Heart right ventricle (tissue), 16 donors: ENCODE results near the gene FUT8. TPM values are rescaled to one million over a fixed set of nuclear protein-coding genes. Genes with fewer than 3 reads are reported as not detected.

Source experiments
- ATAC-seq, 8 donors: fragments of 200-7000 bp; cut with Tn5 transposase; one replicate each; pipeline ENCODE4 v1.9.1; 2020; ENCODE audit warnings: mild to moderate bottlenecking in 8 of 8, moderate library complexity in 8 of 8, moderate number of reproducible peaks in 1 of 8
- DNase-seq, 2 donors: peaks; one replicate each; pipeline ENCODE4 v3.0.0-alpha.2; 2020
- H3K27ac ChIP-seq, 10 donors: fragments of 200-600 bp; sonication (generic) in 2 of 10; one replicate each; pipeline versions ENCODE4 v1.5.0 to v1.8.0; 2020 to 2022; ENCODE audit warnings: mild to moderate bottlenecking in 3 of 10
- H3K27me3 ChIP-seq, 7 donors: fragments of 200-600 bp; one replicate each; pipeline ENCODE4 v1.8.0; 2021 to 2022; ENCODE audit warnings: mild to moderate bottlenecking in 2 of 7
- H3K36me3 ChIP-seq, 9 donors: fragments of 200-600 bp; sonication (generic) in 1 of 9; one replicate each; pipeline versions ENCODE4 v1.5.0 to v1.8.0; 2020 to 2022; ENCODE audit warnings: mild to moderate bottlenecking in 2 of 9
- H3K4me1 ChIP-seq, 9 donors: fragments of 200-600 bp; sonication (generic) in 1 of 9; one replicate each; pipeline versions ENCODE4 v1.5.0 to v1.8.0; 2020 to 2022; ENCODE audit warnings: mild to moderate bottlenecking in 4 of 9
- H3K4me3 ChIP-seq, 10 donors: fragments of 200-600 bp; sonication (generic) in 2 of 10; one replicate each; pipeline versions ENCODE4 v1.5.0 to v1.8.0; 2020 to 2022; ENCODE audit warnings: mild to moderate bottlenecking in 7 of 10, moderate library complexity in 2 of 10
- H3K9me3 ChIP-seq, 11 donors: fragments of 200-600 bp in 10 of 11; sonication (generic) in 2 of 11; one replicate each; pipeline versions ENCODE4 v1.5.0 to v1.8.0; 2013 to 2022; ENCODE audit warnings: mild to moderate bottlenecking in 2 of 11, control low read depth in 1 of 11, moderate library complexity in 1 of 11
- WGBS, 2 donors: extraction: QIAGEN DNeasy Blood & Tissue Kit; methylation state at CpG; one replicate each; pipeline ENCODE4 v1.1.7; 2013; ENCODE audit warnings: inconsistent platforms in 1 of 2; 5-methylcytosine and 5-hydroxymethylcytosine counted together
- intact Hi-C, 10 donors: fragments of 100-400 bp; cut with DNase I; formaldehyde crosslinking; loops; one replicate each; pipeline versions ENCODE4 v1.11.1 to v1.14.2; 2022
- polyA plus RNA-seq, 2 donors: library from polyadenylated mRNA; stranded (reverse); fragments of 200-250 nt; gene quantifications; one replicate each; pipeline ENCODE4 v1.2.3, GENCODE V29; 2013
- total RNA-seq, 10 donors: library from RNA; stranded (reverse); fragmentation: NEBNext Ultra II Directional in 3 of 10; extraction: Animal tissue kit (Norgen Biotek cat#: 25700) in 3 of 10; gene quantifications; one replicate each; pipeline versions ENCODE4 v1.2.1 to v1.2.4, GENCODE V29; 2021 to 2023
- TF ChIP-seq, protein P1 (sequence below), 9 donors: fragments of 200-600 bp; sonication (generic) in 2 of 9; IDR thresholded peaks; one replicate each; pipeline versions ENCODE4 v1.5.0 to v1.8.0; 2021 to 2022; ENCODE audit warnings: antibody characterized with exemption in 9 of 9, mild to moderate bottlenecking in 5 of 9, moderate library complexity in 1 of 9
- donor health status: Arrhythmogenic right ventricular cardiomyopathy.
- donor health status: ischemic (EF 13 %, LVEDD 7.1; RV severe dilation, severe dysfunction).
- donor health status: healthy with polysubstance abuse.
- donor health status: DM: no; HTN: yes; CAD: no.
- donor health status: DM: no; HTN: no; CAD: no.
- donor health status: ischemic (EF 25% LVEDD 6.9; RV normal size, moderate dysfunction).
- donor health status: ischemic (EF 25% LVEDD 5.7; RV mildly dilated, moderate dysfunction).
- donor health status: healthy.
- donor health status: DM: yes; HTN: yes; CAD: no.
- donor health status: Ischemic cardiomyopathy.
- donor health status: ischemic (EF 35%, LVEDD 5.7; RV mildly dilated, moderate dysfunction).
- donor health status: nonischemic (EF 11% LVEDD 7.7; RV severe dilation, severe dysfunction).
- donor health status: DM: yes; HTN: yes; CAD: no.
- donor health status: PGD.
- donor health status: ischemic (EF 29% LVEDD 5.4; RV normal size, mild dysfunction).
- donor health status: nonischemic (EF 23%, LVEDD 6.1; RV moderate dilation, normal function).

FUT8 gene
- total and polyA plus RNA-seq, 12 donors, result 2.9 to 16.1 (median 9.9) TPM

DNA sequence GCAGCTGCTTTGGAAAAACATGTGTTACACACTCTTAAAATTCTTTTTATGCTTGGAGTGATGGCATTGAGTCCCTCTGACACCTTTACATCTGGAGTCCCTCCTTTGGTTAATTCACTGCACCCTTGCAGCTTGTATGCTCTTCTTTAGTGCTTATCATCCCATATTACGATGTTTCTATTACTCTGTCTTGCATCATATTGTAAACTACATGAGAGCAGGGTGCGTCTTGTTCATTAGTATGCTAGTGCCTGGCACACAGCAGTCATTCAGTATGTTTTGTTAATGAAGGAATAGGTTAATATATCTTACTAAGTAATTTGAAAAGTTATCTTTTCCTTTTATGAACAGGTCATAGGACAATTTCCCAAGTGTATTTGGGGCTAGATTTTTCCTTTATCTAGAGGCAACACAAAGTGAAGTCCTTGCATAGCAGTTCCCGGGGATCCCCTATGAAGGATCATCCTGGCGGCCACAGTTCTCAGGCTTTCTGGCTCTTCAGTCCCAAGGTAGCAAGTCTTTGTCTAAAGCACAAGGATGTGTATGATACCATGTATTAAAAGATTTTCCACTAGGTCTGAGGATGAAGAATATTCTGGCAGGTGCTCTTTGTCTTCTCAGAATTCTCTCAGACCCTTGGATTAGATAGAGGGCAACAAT, 363.8 kb downstream of the FUT8 start:
- H3K4me3 ChIP-seq, result no peak overlapping the region
- H3K27ac ChIP-seq, result no peak overlapping the region
- 67 to 72% methylated on average over 4 of the region's 4 CpGs for WGBS, 2 donors
- H3K27me3 ChIP-seq, result peaks cover 0 to 8% (median 0%) of the 10 kb centered on the region in 7 donors
- TF ChIP-seq, protein P1, sequence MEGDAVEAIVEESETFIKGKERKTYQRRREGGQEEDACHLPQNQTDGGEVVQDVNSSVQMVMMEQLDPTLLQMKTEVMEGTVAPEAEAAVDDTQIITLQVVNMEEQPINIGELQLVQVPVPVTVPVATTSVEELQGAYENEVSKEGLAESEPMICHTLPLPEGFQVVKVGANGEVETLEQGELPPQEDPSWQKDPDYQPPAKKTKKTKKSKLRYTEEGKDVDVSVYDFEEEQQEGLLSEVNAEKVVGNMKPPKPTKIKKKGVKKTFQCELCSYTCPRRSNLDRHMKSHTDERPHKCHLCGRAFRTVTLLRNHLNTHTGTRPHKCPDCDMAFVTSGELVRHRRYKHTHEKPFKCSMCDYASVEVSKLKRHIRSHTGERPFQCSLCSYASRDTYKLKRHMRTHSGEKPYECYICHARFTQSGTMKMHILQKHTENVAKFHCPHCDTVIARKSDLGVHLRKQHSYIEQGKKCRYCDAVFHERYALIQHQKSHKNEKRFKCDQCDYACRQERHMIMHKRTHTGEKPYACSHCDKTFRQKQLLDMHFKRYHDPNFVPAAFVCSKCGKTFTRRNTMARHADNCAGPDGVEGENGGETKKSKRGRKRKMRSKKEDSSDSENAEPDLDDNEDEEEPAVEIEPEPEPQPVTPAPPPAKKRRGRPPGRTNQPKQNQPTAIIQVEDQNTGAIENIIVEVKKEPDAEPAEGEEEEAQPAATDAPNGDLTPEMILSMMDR (IDR thresholded peaks at IDR 0.05), result no peak
- intact Hi-C loops, result no loop called here
- no peaks in the 10 kb centered on the region for H3K36me3 ChIP-seq
- ATAC-seq (no peak), DNase-seq (no peak)
- peaks cover 0 to 6% (median 0%) of the 10 kb centered on the region in 9 donors for H3K4me1 ChIP-seq
- H3K9me3 ChIP-seq, result no peaks in the 10 kb centered on the region

DNA sequence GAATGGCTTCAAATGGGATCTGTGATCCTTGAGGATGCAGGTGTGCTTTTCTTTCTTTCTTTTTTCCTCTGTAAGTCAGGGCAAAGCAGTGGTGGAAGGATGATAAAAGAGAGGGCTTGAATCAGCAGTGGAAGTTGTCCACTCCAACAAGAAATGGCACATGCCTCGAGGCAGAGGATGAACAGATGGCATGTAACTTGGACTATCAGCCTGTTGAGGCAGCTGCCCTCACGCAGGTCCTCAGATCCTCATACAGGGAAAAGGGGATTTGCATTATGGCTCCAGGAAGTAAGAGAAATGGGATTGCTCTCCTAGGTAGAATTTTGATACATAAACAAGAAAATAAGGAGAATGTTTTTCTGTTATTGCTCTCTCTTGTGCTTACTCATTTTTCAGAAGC, 368.0 kb downstream of the FUT8 start:
- no peaks in the 10 kb centered on the region for H3K36me3 ChIP-seq
- DNase-seq, result no peak
- WGBS, 2 donors, result 76 to 77% methylated on average over 2 of the region's 2 CpGs
- no peaks in the 10 kb centered on the region for H3K4me1 ChIP-seq
- H3K27me3 ChIP-seq, result peaks cover 0 to 8% (median 0%) of the 10 kb centered on the region in 7 donors
- no peak overlapping the region for H3K4me3 ChIP-seq
- no peak for ATAC-seq
- H3K27ac ChIP-seq, result no peak overlapping the region
- TF ChIP-seq, protein P1 (IDR thresholded peaks at IDR 0.05), result no peak
- intact Hi-C loops, result no loop called here
- no peaks in the 10 kb centered on the region for H3K9me3 ChIP-seq

DNA sequence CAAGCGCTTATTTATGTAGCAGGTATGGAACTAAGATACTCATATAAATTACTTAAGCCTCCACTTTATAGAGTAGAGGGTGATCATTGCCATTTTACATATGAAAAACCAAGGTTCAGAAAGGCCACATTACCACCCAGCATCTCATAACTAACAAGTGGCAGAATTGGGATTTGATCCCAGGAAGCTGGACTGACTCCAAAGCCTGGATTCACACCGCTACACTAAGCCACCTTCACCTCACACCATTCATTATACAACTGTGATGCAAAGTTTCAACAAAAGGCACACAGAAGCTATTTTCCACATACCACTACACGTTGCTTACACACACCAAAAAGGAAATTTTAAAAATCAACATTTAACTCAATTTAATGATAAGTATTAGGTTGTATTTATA, 370.6 kb downstream of the FUT8 start:
- Histone ChIP-seq H3K4me3 (no peak overlapping the region), H3K27me3 (peaks cover 0 to 4% (median 0%) of the 10 kb centered on the region in 7 donors), H3K9me3 (no peaks in the 10 kb centered on the region), H3K27ac (no peak overlapping the region), H3K4me1 (no peaks in the 10 kb centered on the region), H3K36me3 (no peaks in the 10 kb centered on the region)
- intact Hi-C loops, result no loop called here
- ATAC-seq (no peak), DNase-seq (no peak)
- 71 to 88% methylated on average over 3 of the region's 3 CpGs for WGBS, 2 donors
- TF ChIP-seq, protein P1 (IDR thresholded peaks at IDR 0.05), result no peak

DNA sequence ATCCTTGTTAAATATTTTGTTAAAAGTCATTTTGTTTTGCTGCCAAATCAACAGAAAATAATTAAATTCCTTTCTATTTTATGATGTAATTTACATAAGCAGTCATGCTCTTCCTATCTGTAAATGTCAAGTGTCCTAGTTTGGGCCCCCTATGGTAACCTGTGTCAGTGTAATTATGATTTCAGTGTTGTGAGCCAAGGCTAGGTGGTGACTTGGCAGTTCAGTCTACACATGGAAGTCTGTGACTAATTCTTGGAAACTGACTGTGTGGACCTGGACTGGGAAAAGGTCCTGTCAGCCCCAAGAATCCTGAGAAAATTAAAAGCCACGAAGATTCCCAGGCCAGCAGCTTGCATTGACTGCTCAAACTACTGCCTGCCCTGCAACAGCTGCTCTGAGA, 371.0 kb downstream of the FUT8 start:
- Histone ChIP-seq H3K4me1 (no peaks in the 10 kb centered on the region), H3K9me3 (no peaks in the 10 kb centered on the region), H3K27me3 (no peaks in the 10 kb centered on the region), H3K27ac (no peak overlapping the region), H3K4me3 (no peak overlapping the region), H3K36me3 (no peaks in the 10 kb centered on the region)
- WGBS, 2 donors, result 59 to 60% methylated on average over 1 of the region's 1 CpG
- TF ChIP-seq, protein P1 (IDR thresholded peaks at IDR 0.05), result no peak
- no peak for DNase-seq
- intact Hi-C loops, result no loop called here
- ATAC-seq, result no peak
